H1 (cell line): Measurements from ENCODE around the gene HNRNPM. TPM values are rescaled to one million over a fixed set of nuclear protein-coding genes. Genes with fewer than 3 reads are reported as not detected.
"Not testable (repeated sequence)": the region's sequence is repeated elsewhere in the genome, so short reads cannot be mapped to it uniquely, and the experiment has no call there.

Experiments used
- CTCF ChIA-PET: fragments of 300-600 bp; sonication (Branson Sonifier 250); formaldehyde crosslinking; loops from one replicate; lab custom pipeline; 2021; ENCODE audit not compliant: partially characterized antibody; lab: Charles Lee
- POLR2A ChIA-PET: fragments of 300-600 bp; sonication (Branson Sonifier 250); formaldehyde crosslinking; loops from one replicate; lab custom pipeline; 2021; ENCODE audit warnings: inconsistent platforms; ENCODE audit not compliant: partially characterized antibody; lab: Charles Lee
- DNase-seq, 2 experiments: peaks; one replicate each; pipeline versions ENCODE4 v3.0.0 to v3.0.0-alpha.2; 2010 to 2022; ENCODE audit warnings: low spot score in 2 of 2, low read depth in 1 of 2, mixed read lengths in 1 of 2
- FAIRE-seq: peaks from 2 replicates; lab custom pipeline; 2011; peaks lifted over from hg19 to GRCh38; lab: Jason Lieb, UNC
- H2AFZ ChIP-seq: 2 replicates; pipeline ENCODE4 v1.8.1; 2012; ENCODE audit warnings: low read length, inconsistent platforms
- H2AK5ac ChIP-seq: 2 replicates; pipeline ENCODE4 v1.6.1; 2013; ENCODE audit warnings: low read depth, low read length
- H2BK120ac ChIP-seq: replicated peaks from 2 replicates; pipeline ENCODE3; 2013; ENCODE audit warnings: low read depth, low read length, inconsistent platforms
- H2BK12ac ChIP-seq: 2 replicates; pipeline ENCODE4 v1.6.1; 2013; ENCODE audit warnings: low read depth, low read length
- H2BK15ac ChIP-seq: 2 replicates; pipeline ENCODE4 v1.6.1; 2013; ENCODE audit warnings: low read length
- H2BK20ac ChIP-seq: 2 replicates; pipeline ENCODE4 v1.6.1; 2013; ENCODE audit warnings: low read length
- H2BK5ac ChIP-seq: 2 replicates; pipeline ENCODE4 v1.6.1; 2013; ENCODE audit warnings: low read depth, low read length
- H3K14ac ChIP-seq: 2 replicates; pipeline ENCODE4 v1.6.1; 2013; ENCODE audit warnings: inconsistent platforms; ENCODE audit not compliant: insufficient read length
- H3K18ac ChIP-seq: 2 replicates; pipeline ENCODE4 v1.6.1; 2013; ENCODE audit warnings: low read length; ENCODE audit errors: extremely low read depth
- H3K23ac ChIP-seq: 2 replicates; pipeline ENCODE4 v1.6.1; 2013; ENCODE audit warnings: inconsistent platforms; ENCODE audit not compliant: insufficient read length
- H3K23me2 ChIP-seq: 2 replicates; pipeline ENCODE4 v1.6.1; 2013; ENCODE audit warnings: low read depth, low read length
- H3K27ac ChIP-seq: 2 replicates; pipeline ENCODE4 v1.6.1; 2011; ENCODE audit warnings: low read depth, low read length, inconsistent platforms
- H3K27me3 ChIP-seq, 4 experiments: replicated peaks in 1 of 4; 1 replicate in 1 of 4; 2 replicates in 3 of 4; pipeline versions ENCODE4 v1.6.1 to v1.8.1; 2011 to 2013; ENCODE audit warnings: low read length in 3 of 4, mild to moderate bottlenecking in 3 of 4, inconsistent platforms in 2 of 4, mixed read lengths in 2 of 4, moderate library complexity in 1 of 4; ENCODE audit not compliant: control insufficient read depth in 3 of 4, insufficient read depth in 3 of 4; ENCODE audit errors: extremely low read depth in 1 of 4
- H3K36me3 ChIP-seq, 4 experiments: 2 replicates each; pipeline versions ENCODE4 v1.6.1 to v1.8.1; 2011 to 2013; ENCODE audit warnings: mild to moderate bottlenecking in 4 of 4, low read length in 3 of 4, moderate library complexity in 2 of 4, control low read depth in 1 of 4, inconsistent platforms in 1 of 4; ENCODE audit not compliant: insufficient read depth in 4 of 4, control insufficient read depth in 2 of 4
- H3K4ac ChIP-seq: replicated peaks from 2 replicates; pipeline ENCODE3; 2013; ENCODE audit warnings: low read length, low read depth, mixed read lengths, inconsistent platforms; ENCODE audit not compliant: insufficient read length
- H3K4me1 ChIP-seq, 4 experiments: replicated peaks in 1 of 4; 1 replicate in 1 of 4; 2 replicates in 3 of 4; pipeline versions ENCODE4 v1.6.1 to v1.8.1; 2011 to 2013; ENCODE audit warnings: low read length in 3 of 4, inconsistent platforms in 2 of 4, mixed read lengths in 1 of 4; ENCODE audit not compliant: insufficient read depth in 4 of 4, control insufficient read depth in 3 of 4
- H3K4me2 ChIP-seq, 2 experiments: 2 replicates each; pipeline versions ENCODE4 v1.6.1 to v1.8.1; 2011 to 2013; ENCODE audit warnings: low read depth in 2 of 2, low read length in 2 of 2, control low read depth in 1 of 2, inconsistent platforms in 1 of 2, mild to moderate bottlenecking in 1 of 2; ENCODE audit not compliant: insufficient read depth in 1 of 2
- H3K4me3 ChIP-seq, 4 experiments: fragments of 200-600, 300-600 bp in 1 of 4; sonication (generic), shearing (Covaris generic), sonication (Bioruptor Twin) in 1 of 4; 2 replicates each; pipeline versions ENCODE4 v1.5.1 to v1.8.1; 2011 to 2016; ENCODE audit warnings: low read length in 4 of 4, low read depth in 3 of 4, control low read depth in 2 of 4, inconsistent platforms in 2 of 4, mild to moderate bottlenecking in 2 of 4, mixed read lengths in 1 of 4, moderate library complexity in 1 of 4; ENCODE audit not compliant: insufficient read depth in 2 of 4; ENCODE audit errors: extremely low read depth in 1 of 4
- H3K56ac ChIP-seq: replicated peaks from 2 replicates; pipeline ENCODE3; 2013; ENCODE audit warnings: low read depth, mild to moderate bottlenecking, mixed read lengths, low read length, inconsistent platforms; ENCODE audit not compliant: insufficient read length
- H3K79me1 ChIP-seq: 2 replicates; pipeline ENCODE4 v1.6.1; 2013; ENCODE audit warnings: low read depth, low read length, control low read depth
- H3K79me2 ChIP-seq, 2 experiments: 2 replicates each; pipeline versions ENCODE4 v1.6.1 to v1.8.1; 2012 to 2013; ENCODE audit warnings: low read length in 2 of 2, mild to moderate bottlenecking in 2 of 2, inconsistent platforms in 1 of 2; ENCODE audit not compliant: insufficient read depth in 2 of 2, control insufficient read depth in 1 of 2
- H3K9ac ChIP-seq, 4 experiments: replicated peaks in 1 of 4; 1 replicate in 1 of 4; 2 replicates in 3 of 4; pipeline versions ENCODE4 v1.6.1 to v1.8.1; 2011 to 2013; ENCODE audit warnings: low read depth in 3 of 4, low read length in 3 of 4, control low read depth in 2 of 4, mild to moderate bottlenecking in 2 of 4, moderate library complexity in 2 of 4, inconsistent platforms in 1 of 4; ENCODE audit errors: extremely low read depth in 1 of 4
- H3K9me3 ChIP-seq, 2 experiments: 2 replicates each; pipeline versions ENCODE4 v1.6.1 to v1.8.1; 2012 to 2013; ENCODE audit warnings: mild to moderate bottlenecking in 2 of 2, moderate library complexity in 2 of 2, control low read depth in 1 of 2, inconsistent platforms in 1 of 2, low read depth in 1 of 2, low read length in 1 of 2, mixed read lengths in 1 of 2; ENCODE audit not compliant: insufficient read depth in 2 of 2
- H4K20me1 ChIP-seq, 2 experiments: replicated peaks in 1 of 2; 2 replicates each; pipeline versions ENCODE3 to v1.8.1; 2011 to 2013; ENCODE audit warnings: inconsistent platforms in 2 of 2, low read length in 2 of 2, mild to moderate bottlenecking in 1 of 2; ENCODE audit not compliant: insufficient read depth in 2 of 2, control insufficient read depth in 1 of 2
- H4K5ac ChIP-seq: 2 replicates; pipeline ENCODE4 v1.6.1; 2013; ENCODE audit warnings: low read length, low read depth, mixed read lengths, inconsistent platforms; ENCODE audit not compliant: insufficient read length
- H4K8ac ChIP-seq: 2 replicates; pipeline ENCODE4 v1.8.0; 2013; ENCODE audit warnings: mild to moderate bottlenecking, moderate library complexity, low read length, inconsistent platforms; ENCODE audit not compliant: insufficient read depth; ENCODE audit errors: extremely low read depth
- H4K91ac ChIP-seq: replicated peaks from 2 replicates; pipeline ENCODE3; 2013; ENCODE audit warnings: low read length, mixed read lengths, inconsistent platforms; ENCODE audit not compliant: insufficient read length
- ASH2L ChIP-seq: fragments of 200-600, 300-600 bp; sonication (generic); IDR thresholded peaks from one replicate; pipeline ENCODE4 v1.7.1; 2017; ENCODE audit warnings: low read length
- HDAC2 ChIP-seq, 2 experiments: fragments of 300-600 bp in 1 of 2; sonication (generic) in 1 of 2; IDR thresholded peaks; 2 replicates each; pipeline ENCODE4 v1.6.1; 2011 to 2012; ENCODE audit warnings: low read depth in 2 of 2, low read length in 2 of 2, mild to moderate bottlenecking in 2 of 2, moderate library complexity in 2 of 2, borderline replicate concordance in 1 of 2, inconsistent platforms in 1 of 2
- WGBS, 2 experiments: shearing (Covaris generic) in 1 of 2; methylation state at CpG; one replicate each; pipeline versions ENCODE4 v1.1.6 to v1.1.7; 2013 to 2015; ENCODE audit warnings: low lambda C conversion rate in 2 of 2, mixed read lengths in 2 of 2, inconsistent platforms in 1 of 2, low coverage in 1 of 2, missing lambda C conversion rate in 1 of 2; ENCODE audit not compliant: insufficient replicate concordance in 2 of 2, insufficient coverage in 1 of 2, insufficient read length in 1 of 2; ENCODE audit errors: extremely low coverage in 1 of 2, missing lambda C conversion rate in 1 of 2; 5-methylcytosine and 5-hydroxymethylcytosine counted together
- polyA plus RNA-seq, 7 experiments: library from polyadenylated mRNA; depleted of rRNA in 3 of 7; stranded (reverse) in 5 of 7; unstranded in 2 of 7; fragments of >200 nt in 5 of 7; fragments of 200-250 nt in 2 of 7; gene quantifications; 1 replicate in 5 of 7; 2 replicates in 1 of 7; 4 replicates in 1 of 7; pipeline versions ENCODE4 v1.2.1 to v1.2.3, GENCODE V29; 2011 to 2013; ENCODE audit warnings: missing spikeins in 2 of 7, mixed read lengths in 2 of 7
- total RNA-seq: library from RNA; stranded (reverse); fragmentation: NEBNext Ultra II Directional; extraction: Animal tissue kit (Norgen Biotek cat#: 25700); gene quantifications from 2 replicates; pipeline ENCODE4 v1.2.1, GENCODE V29; 2021

The HNRNPM gene
- total and polyA plus RNA-seq, 2 of the 8 experiments (the other 6 are each of a cell fraction or from before 2014, with no cell fraction given), result 375 to 474 TPM

DNA sequence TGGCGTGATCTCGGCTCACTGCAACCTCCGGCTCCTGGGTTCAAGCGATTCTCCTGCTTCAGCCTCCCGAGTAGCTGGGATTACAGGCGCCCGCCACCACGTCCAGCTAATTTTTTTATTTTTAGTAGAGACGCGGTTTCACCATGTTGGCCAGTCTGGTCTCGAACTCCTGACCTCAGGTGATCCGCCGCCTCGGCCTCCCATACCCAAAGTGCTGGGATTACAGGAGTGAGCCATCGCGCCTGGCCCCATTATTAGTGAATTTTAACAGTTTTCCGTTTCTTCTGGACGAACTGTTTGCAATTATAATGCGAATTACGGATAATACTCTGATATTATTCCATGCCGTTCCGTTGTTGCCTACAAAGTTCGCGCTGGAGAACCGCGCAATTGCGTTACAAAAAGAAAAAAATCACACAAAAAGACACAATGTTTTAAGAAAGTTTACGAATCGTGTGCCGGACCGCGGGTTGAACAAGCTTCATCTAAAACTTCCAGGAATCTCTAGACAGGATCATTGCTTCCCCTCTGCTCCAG is 567 bp upstream of the HNRNPM start:
- not testable (repeated sequence) for H4K91ac ChIP-seq, H3K56ac ChIP-seq, DNase-seq, H2BK20ac ChIP-seq, H3K27me3 ChIP-seq, H3K23ac ChIP-seq, H3K79me1 ChIP-seq, H2BK12ac ChIP-seq, H3K9me3 ChIP-seq, FAIRE-seq, H2AK5ac ChIP-seq, H2BK120ac ChIP-seq, H3K4ac ChIP-seq, H3K14ac ChIP-seq, H3K23me2 ChIP-seq
- WGBS, 2 experiments, result 44% methylated on average over 32 of the region's 32 CpGs; no CpG with 5 or more reads in 1 of the 2 experiments
- peaks cover 10 to 21% of the 10 kb centered on the region in 2 experiments for H4K20me1 ChIP-seq
- H3K4me3 ChIP-seq, result peak overlapping the region; percentile 85 to 93 (median 88)
- ChIA-PET POLR2A (interaction anchor here (0.5 to 8.0 kb wide), 23 partner anchors 7 to 546 kb away, joined by 3 to 63 read pairs (median 5); partner anchors contain the start of genes MARCHF2, RAB11B and ZNF414), CTCF (interaction anchor here (0.6 to 1.5 kb wide), 4 partner anchors 27 to 309 kb away, joined by 3 to 7 read pairs (median 3); no protein-coding TSS in a partner anchor)
- H2BK5ac ChIP-seq, result peak overlapping the region; percentile 71
- peak overlapping the region; percentile 76 for H4K5ac ChIP-seq
- H3K4me1 ChIP-seq, result peaks cover 6 to 23% (median 15%) of the 10 kb centered on the region in 4 experiments
- H4K8ac ChIP-seq, result peak overlapping the region; percentile 76; the same call in 1 of the 2 replicates
- peaks cover 0 to 22% (median 1%) of the 10 kb centered on the region in 4 experiments; a peak in 2 of 8 replicates for H3K36me3 ChIP-seq
- H3K4me2 ChIP-seq, result peak overlapping the region; percentile 70 to 78
- H3K79me2 ChIP-seq, result peaks cover 39 to 44% of the 10 kb centered on the region in 2 experiments
- H2AFZ ChIP-seq, result peak overlapping the region; percentile 35
- peak overlapping the region; percentile 86 to 99 (median 93) for H3K9ac ChIP-seq
- TF ChIP-seq HDAC2 (IDR thresholded peaks at IDR 0.05; ENCODE audit: borderline replicate concordance in 1 of 2, low read depth in 2 of 2, low read length in 2 of 2) (0 out of 4 replicates have a peak, but pooled peaks of 1 of the 2 experiments have one; percentile 12), ASH2L (peak; percentile 63)
- peak overlapping the region; percentile 84 for H3K18ac ChIP-seq
- peak overlapping the region; percentile 58; the same call in 1 of the 2 replicates for H3K27ac ChIP-seq
- H2BK15ac ChIP-seq, result 0 out of 2 replicates have a peak overlapping the region, but pooled peaks have one; percentile 25
